GM12878 (cell line): Measurements from ENCODE around the gene NAV2. TPM values are rescaled to one million over a fixed set of nuclear protein-coding genes. Genes with fewer than 3 reads are reported as not detected.

Experiments used
- ATAC-seq: fragments of 200-7000 bp; cut with Tn5 transposase; 3 replicates; pipeline ENCODE4 v1.9.1; 2020; ENCODE audit warnings: mild to moderate bottlenecking, moderate library complexity
- BruUV-seq: library from RNA; stranded (reverse); fragments of 400-500 nt; replicated peaks from 2 replicates; lab custom pipeline; 2021; lab: Mats Ljungman, UMichigan
- CTCF ChIA-PET: fragments of 300-600 bp; sonication (Branson Sonifier 250); formaldehyde crosslinking; extraction: SDS; loops from one replicate; lab custom pipeline; 2021; ENCODE audit warnings: inconsistent platforms; lab: Yijun Ruan, JAX
- POLR2A ChIA-PET: fragments of 350-600 bp; formaldehyde crosslinking; extraction: SDS; loops from one replicate; lab custom pipeline; 2021; ENCODE audit warnings: inconsistent platforms; lab: Charles Lee
- RAD21 ChIA-PET: fragments of 300-600 bp; sonication (Branson Sonifier 250); formaldehyde crosslinking; loops from one replicate; lab custom pipeline; 2023; ENCODE audit warnings: antibody characterized with exemption; ENCODE audit not compliant: unreplicated experiment; lab: Charles Lee
- SMC1A ChIA-PET: fragments of 300-600 bp; sonication (Branson Sonifier 250); formaldehyde crosslinking; loops from one replicate; lab custom pipeline; 2023; ENCODE audit not compliant: unreplicated experiment, uncharacterized antibody; lab: Charles Lee
- DNase-seq: peaks from one replicate; pipeline ENCODE4 v3.0.0-alpha.2; 2011; ENCODE audit warnings: low read depth, low spot score
- FAIRE-seq: peaks from 3 replicates; lab custom pipeline; 2011; peaks lifted over from hg19 to GRCh38; lab: Jason Lieb, UNC
- H2AFZ ChIP-seq: 2 replicates; pipeline ENCODE4 v1.6.0; 2011; ENCODE audit warnings: low read depth, low read length, control low read depth; ENCODE audit not compliant: control insufficient read depth
- H3K27ac ChIP-seq: 2 replicates; pipeline ENCODE4 v1.5.1; 2011; ENCODE audit warnings: control low read depth; ENCODE audit not compliant: control insufficient read depth, insufficient read depth
- H3K27me3 ChIP-seq, 2 experiments: replicated peaks in 1 of 2; 2 replicates each; pipeline versions ENCODE4 v1.6.0 to v1.6.1; 2011; ENCODE audit warnings: low read length in 1 of 2; ENCODE audit not compliant: control insufficient read depth in 2 of 2, insufficient read depth in 2 of 2
- H3K36me3 ChIP-seq, 2 experiments: 2 replicates each; pipeline ENCODE4 v1.5.1; 2011; ENCODE audit warnings: low read length in 1 of 2; ENCODE audit not compliant: control insufficient read depth in 2 of 2, insufficient read depth in 2 of 2
- H3K4me1 ChIP-seq: 2 replicates; pipeline ENCODE4 v1.6.1; 2011; ENCODE audit warnings: mild to moderate bottlenecking, low read length, moderate library complexity, mixed read lengths; ENCODE audit not compliant: control insufficient read depth, insufficient read depth
- H3K4me2 ChIP-seq: 2 replicates; pipeline ENCODE4 v1.6.0; 2011; ENCODE audit warnings: control low read depth; ENCODE audit not compliant: control insufficient read depth, insufficient read depth
- H3K4me3 ChIP-seq: fragments of 200-600 bp; sonication (generic); 2 replicates; pipeline ENCODE4 v1.5.1; 2016
- H3K79me2 ChIP-seq: 2 replicates; pipeline ENCODE4 v1.6.0; 2011; ENCODE audit warnings: low read length; ENCODE audit not compliant: control insufficient read depth, insufficient read depth
- H3K9ac ChIP-seq: 2 replicates; pipeline ENCODE4 v1.8.0; 2011; ENCODE audit warnings: low read length, control low read depth, mixed read lengths; ENCODE audit not compliant: control insufficient read depth, insufficient read depth
- H3K9me3 ChIP-seq: replicated peaks from 3 replicates; pipeline ENCODE4 v1.5.1; 2011; ENCODE audit warnings: mild to moderate bottlenecking, low read length; ENCODE audit not compliant: control insufficient read depth, insufficient read depth
- H4K20me1 ChIP-seq: 2 replicates; pipeline ENCODE4 v1.6.0; 2011; ENCODE audit not compliant: control insufficient read depth, insufficient read depth
- CBFB ChIP-seq: IDR thresholded peaks from 2 replicates; pipeline ENCODE4 v1.6.1; 2016; ENCODE audit warnings: antibody characterized with exemption, low read depth
- CBX3 ChIP-seq: fragments of 200-600 bp; sonication (generic); IDR thresholded peaks from 2 replicates; pipeline ENCODE4 v1.6.1; 2016; ENCODE audit warnings: low read depth, borderline replicate concordance
- CHD2 ChIP-seq: IDR thresholded peaks from 2 replicates; pipeline ENCODE4 v1.6.1; 2011; ENCODE audit warnings: low read depth, low read length, improper control_type of control experiment, borderline replicate concordance
- CHD4 ChIP-seq: fragments of 200-600 bp; sonication (generic); IDR thresholded peaks from 2 replicates; pipeline ENCODE4 v1.6.1; 2016; ENCODE audit warnings: mild to moderate bottlenecking
- EGR1 ChIP-seq, 2 experiments: IDR thresholded peaks; 1 replicate in 1 of 2; 2 replicates in 1 of 2; pipeline ENCODE4 v1.6.1; 2011 to 2012; ENCODE audit warnings: low read depth in 2 of 2, low read length in 2 of 2, borderline replicate concordance in 1 of 2, mild to moderate bottlenecking in 1 of 2, moderate library complexity in 1 of 2
- EZH2 ChIP-seq: IDR thresholded peaks from 2 replicates; pipeline ENCODE4 v1.6.1; 2012; ENCODE audit warnings: low read depth, mild to moderate bottlenecking, control low read depth, inconsistent platforms, low read length, borderline replicate concordance; ENCODE audit not compliant: control insufficient read depth
- GATAD2B ChIP-seq: fragments of 450-650 bp; conservative IDR thresholded peaks from 2 replicates; pipeline ENCODE4 v1.6.1; 2017; ENCODE audit warnings: low read depth, mild to moderate bottlenecking, moderate library complexity
- HDAC6 ChIP-seq: fragments of 200-600 bp; sonication (generic); IDR thresholded peaks from one replicate; pipeline ENCODE4 v1.8.0; 2017; ENCODE audit warnings: antibody characterized with exemption; ENCODE audit not compliant: unreplicated experiment
- KAT2A ChIP-seq: conservative IDR thresholded peaks from 2 replicates; pipeline ENCODE4 v1.6.1; 2011; ENCODE audit warnings: low read depth, low read length; ENCODE audit not compliant: control insufficient read depth
- NFIC ChIP-seq: IDR thresholded peaks from 2 replicates; pipeline ENCODE4 v1.6.1; 2012; ENCODE audit warnings: low read depth, mild to moderate bottlenecking, inconsistent platforms, low read length, moderate library complexity
- NFYA ChIP-seq: IDR thresholded peaks from 2 replicates; pipeline ENCODE4 v1.6.1; 2011; ENCODE audit warnings: low read depth, mild to moderate bottlenecking, low read length, improper control_type of control experiment, borderline replicate concordance
- PAX5 ChIP-seq: IDR thresholded peaks from 2 replicates; pipeline ENCODE4 v1.6.1; 2011; ENCODE audit warnings: low read depth, low read length, borderline replicate concordance
- RAD51 ChIP-seq: fragments of 450-650 bp; IDR thresholded peaks from 2 replicates; pipeline ENCODE4 v1.6.1; 2016; ENCODE audit warnings: moderate library complexity, mild to moderate bottlenecking, inconsistent platforms
- SMAD1 ChIP-seq: fragments of 450-650 bp; IDR thresholded peaks from 2 replicates; pipeline ENCODE4 v1.6.1; 2018; ENCODE audit warnings: mild to moderate bottlenecking, low read depth; ENCODE audit not compliant: partially characterized antibody
- SMARCA5 ChIP-seq: fragments of 450-650 bp; IDR thresholded peaks from 2 replicates; pipeline ENCODE4 v1.6.1; 2017; ENCODE audit warnings: mild to moderate bottlenecking
- ZNF207 ChIP-seq: fragments of 450-650 bp; IDR thresholded peaks from 2 replicates; pipeline ENCODE4 v1.6.1; 2014; ENCODE audit warnings: antibody characterized with exemption, mild to moderate bottlenecking, borderline replicate concordance
- WGBS: methylation state at CpG from one replicate; pipeline ENCODE4 v1.1.6; 2016; ENCODE audit warnings: low lambda C conversion rate; ENCODE audit not compliant: insufficient replicate concordance, insufficient coverage; ENCODE audit errors: missing lambda C conversion rate; 5-methylcytosine and 5-hydroxymethylcytosine counted together
- in situ Hi-C: fragments of 300-500 bp; cut with MboI; formaldehyde crosslinking; loops from 9 replicates; pipeline ENCODE4 v1.14.3; 2018; ENCODE audit warnings: mixed read lengths
- intact Hi-C: fragments of 100-400 bp; cut with micrococcal nuclease; formaldehyde crosslinking; loops from one replicate; pipeline ENCODE4 v1.14.2; 2022; ENCODE audit not compliant: unreplicated experiment
- polyA plus RNA-seq, 11 experiments: library from polyadenylated mRNA; depleted of rRNA in 4 of 11; unstranded in 6 of 11; stranded (reverse) in 5 of 11; fragments of >200 nt; fragmentation: Nextera tagmentation in 4 of 11; fragmentation: Illumina TruSeq in 1 of 11; extraction: Ambion mirVana in 4 of 11; extraction: Trizol in 1 of 11; gene quantifications; 1 replicate in 1 of 11; 2 replicates in 10 of 11; pipeline versions ENCODE4 v1.2.1 to v1.2.3, GENCODE V29; 2011 to 2016; ENCODE audit warnings: inconsistent platforms in 2 of 11, missing spikeins in 2 of 11, low read depth in 1 of 11
- total RNA-seq, 4 experiments: library from RNA; depleted of rRNA in 3 of 4; stranded (reverse); fragments of >200 nt in 3 of 4; fragmentation: Illumina TruSeq in 1 of 4; extraction: Trizol in 1 of 4; gene quantifications; 2 replicates each; pipeline versions ENCODE4 v1.2.1 to v1.2.3, GENCODE V29; 2013 to 2021
- TF ChIP-seq, protein P1 (sequence below): fragments of 450-650 bp; IDR thresholded peaks from 2 replicates; pipeline ENCODE4 v1.6.1; 2018; ENCODE audit warnings: mild to moderate bottlenecking, low read depth, moderate library complexity; ENCODE audit not compliant: partially characterized antibody
- TF ChIP-seq, protein P2 (sequence below): fragments of 450-650 bp; IDR thresholded peaks from 2 replicates; pipeline ENCODE4 v1.6.1; 2014; ENCODE audit warnings: mild to moderate bottlenecking
- TF ChIP-seq, protein P3 (sequence below): fragments of 450-650 bp; IDR thresholded peaks from 2 replicates; pipeline ENCODE4 v1.6.1; 2017; ENCODE audit warnings: antibody characterized with exemption, mild to moderate bottlenecking, moderate library complexity

NAV2 gene
- total and polyA plus RNA-seq, 10 of the 15 experiments (the other 5 are each of a cell fraction or from before 2014, with no cell fraction given): 0.35 to 6.1 (median 1.1) TPM

DNA sequence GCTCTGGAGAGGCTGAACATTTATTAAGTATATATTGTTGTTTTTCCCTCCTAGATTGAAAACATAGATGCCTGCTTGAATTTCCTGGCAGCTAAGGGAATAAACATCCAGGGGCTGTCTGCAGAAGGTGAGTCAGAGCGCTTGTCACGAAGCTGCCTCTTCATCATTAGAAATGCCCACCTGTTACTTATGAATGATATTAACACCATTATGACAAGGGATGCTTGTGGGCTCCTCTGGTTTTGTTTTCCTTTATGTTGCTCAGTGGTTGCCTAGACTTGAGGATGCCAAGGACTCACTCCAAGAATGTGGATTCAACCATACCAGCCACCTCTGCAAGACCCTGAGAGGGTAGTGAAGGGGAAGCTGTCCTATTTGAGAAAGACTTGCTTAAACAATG is 156.2 kb downstream of the NAV2 start (continued):
- TF ChIP-seq ZNF207 (no peak), CHD2 (no peak), NFYA (no peak), PAX5 (no peak), NFIC (no peak), CHD4 (no peak), CBFB (no peak), KAT2A (no peak), CBX3 (no peak)

DNA sequence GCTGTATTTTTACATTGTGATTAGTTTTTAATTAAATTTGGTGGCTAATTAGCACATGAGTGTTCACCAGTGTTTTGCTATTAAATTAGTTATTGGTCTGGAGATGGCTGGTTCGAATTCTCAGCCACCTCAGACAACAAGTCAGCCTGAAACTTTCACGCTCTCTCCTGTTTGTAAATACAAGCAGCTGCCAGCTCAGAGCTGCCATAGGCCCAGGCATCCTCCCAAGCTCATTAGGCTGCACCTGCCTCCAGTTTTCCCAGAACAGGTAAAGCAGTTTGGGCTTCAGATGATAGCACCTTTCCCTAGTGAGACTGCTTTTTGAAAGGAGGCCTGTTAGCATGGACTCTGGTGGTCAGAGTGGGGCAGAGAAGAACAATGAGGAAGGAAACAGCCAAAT is 156.8 kb downstream of the NAV2 start:
- ATAC-seq (no peak), DNase-seq (no peak), FAIRE-seq (no peak)
- WGBS: 50% methylated on average over 2 of the region's 2 CpGs
- intact Hi-C loops (no loop called here), in situ Hi-C loops (no loop called here)
- POLR2A ChIA-PET: no interaction called here
- RAD21 ChIA-PET: no interaction called here
- no TSS peak for BruUV-seq
- no peak overlapping the region for H3K4me3 ChIP-seq
- no peaks in the 10 kb centered on the region for H3K79me2 ChIP-seq
- CTCF ChIA-PET: no interaction called here
- no peak overlapping the region for H3K9ac ChIP-seq
- no peaks in the 10 kb centered on the region for H3K36me3 ChIP-seq
- no peaks in the 10 kb centered on the region for H4K20me1 ChIP-seq
- H3K4me2 ChIP-seq: no peak overlapping the region
- SMC1A ChIA-PET: no interaction called here
- H3K9me3 ChIP-seq: no peaks in the 10 kb centered on the region
- no peaks in the 10 kb centered on the region for H3K27me3 ChIP-seq
- H2AFZ ChIP-seq: no peak overlapping the region
- H3K27ac ChIP-seq: no peak overlapping the region
- no peaks in the 10 kb centered on the region for H3K4me1 ChIP-seq
- TF ChIP-seq GATAD2B: no peak
- TF ChIP-seq HDAC6: no peak
- no peak for TF ChIP-seq EGR1 (IDR thresholded peaks at IDR 0.05; ENCODE audit: borderline replicate concordance in 1 of 2, low read depth in 2 of 2, low read length in 2 of 2)
- TF ChIP-seq SMARCA5: no peak
- TF ChIP-seq EZH2: no peak
- TF ChIP-seq, protein P1, sequence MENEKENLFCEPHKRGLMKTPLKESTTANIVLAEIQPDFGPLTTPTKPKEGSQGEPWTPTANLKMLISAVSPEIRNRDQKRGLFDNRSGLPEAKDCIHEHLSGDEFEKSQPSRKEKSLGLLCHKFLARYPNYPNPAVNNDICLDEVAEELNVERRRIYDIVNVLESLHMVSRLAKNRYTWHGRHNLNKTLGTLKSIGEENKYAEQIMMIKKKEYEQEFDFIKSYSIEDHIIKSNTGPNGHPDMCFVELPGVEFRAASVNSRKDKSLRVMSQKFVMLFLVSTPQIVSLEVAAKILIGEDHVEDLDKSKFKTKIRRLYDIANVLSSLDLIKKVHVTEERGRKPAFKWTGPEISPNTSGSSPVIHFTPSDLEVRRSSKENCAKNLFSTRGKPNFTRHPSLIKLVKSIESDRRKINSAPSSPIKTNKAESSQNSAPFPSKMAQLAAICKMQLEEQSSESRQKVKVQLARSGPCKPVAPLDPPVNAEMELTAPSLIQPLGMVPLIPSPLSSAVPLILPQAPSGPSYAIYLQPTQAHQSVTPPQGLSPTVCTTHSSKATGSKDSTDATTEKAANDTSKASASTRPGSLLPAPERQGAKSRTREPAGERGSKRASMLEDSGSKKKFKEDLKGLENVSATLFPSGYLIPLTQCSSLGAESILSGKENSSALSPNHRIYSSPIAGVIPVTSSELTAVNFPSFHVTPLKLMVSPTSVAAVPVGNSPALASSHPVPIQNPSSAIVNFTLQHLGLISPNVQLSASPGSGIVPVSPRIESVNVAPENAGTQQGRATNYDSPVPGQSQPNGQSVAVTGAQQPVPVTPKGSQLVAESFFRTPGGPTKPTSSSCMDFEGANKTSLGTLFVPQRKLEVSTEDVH: no peak
- TF ChIP-seq SMAD1: no peak
- TF ChIP-seq CHD4: no peak
- TF ChIP-seq, protein P2, sequence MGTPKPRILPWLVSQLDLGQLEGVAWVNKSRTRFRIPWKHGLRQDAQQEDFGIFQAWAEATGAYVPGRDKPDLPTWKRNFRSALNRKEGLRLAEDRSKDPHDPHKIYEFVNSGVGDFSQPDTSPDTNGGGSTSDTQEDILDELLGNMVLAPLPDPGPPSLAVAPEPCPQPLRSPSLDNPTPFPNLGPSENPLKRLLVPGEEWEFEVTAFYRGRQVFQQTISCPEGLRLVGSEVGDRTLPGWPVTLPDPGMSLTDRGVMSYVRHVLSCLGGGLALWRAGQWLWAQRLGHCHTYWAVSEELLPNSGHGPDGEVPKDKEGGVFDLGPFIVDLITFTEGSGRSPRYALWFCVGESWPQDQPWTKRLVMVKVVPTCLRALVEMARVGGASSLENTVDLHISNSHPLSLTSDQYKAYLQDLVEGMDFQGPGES: no peak
- TF ChIP-seq, protein P3, sequence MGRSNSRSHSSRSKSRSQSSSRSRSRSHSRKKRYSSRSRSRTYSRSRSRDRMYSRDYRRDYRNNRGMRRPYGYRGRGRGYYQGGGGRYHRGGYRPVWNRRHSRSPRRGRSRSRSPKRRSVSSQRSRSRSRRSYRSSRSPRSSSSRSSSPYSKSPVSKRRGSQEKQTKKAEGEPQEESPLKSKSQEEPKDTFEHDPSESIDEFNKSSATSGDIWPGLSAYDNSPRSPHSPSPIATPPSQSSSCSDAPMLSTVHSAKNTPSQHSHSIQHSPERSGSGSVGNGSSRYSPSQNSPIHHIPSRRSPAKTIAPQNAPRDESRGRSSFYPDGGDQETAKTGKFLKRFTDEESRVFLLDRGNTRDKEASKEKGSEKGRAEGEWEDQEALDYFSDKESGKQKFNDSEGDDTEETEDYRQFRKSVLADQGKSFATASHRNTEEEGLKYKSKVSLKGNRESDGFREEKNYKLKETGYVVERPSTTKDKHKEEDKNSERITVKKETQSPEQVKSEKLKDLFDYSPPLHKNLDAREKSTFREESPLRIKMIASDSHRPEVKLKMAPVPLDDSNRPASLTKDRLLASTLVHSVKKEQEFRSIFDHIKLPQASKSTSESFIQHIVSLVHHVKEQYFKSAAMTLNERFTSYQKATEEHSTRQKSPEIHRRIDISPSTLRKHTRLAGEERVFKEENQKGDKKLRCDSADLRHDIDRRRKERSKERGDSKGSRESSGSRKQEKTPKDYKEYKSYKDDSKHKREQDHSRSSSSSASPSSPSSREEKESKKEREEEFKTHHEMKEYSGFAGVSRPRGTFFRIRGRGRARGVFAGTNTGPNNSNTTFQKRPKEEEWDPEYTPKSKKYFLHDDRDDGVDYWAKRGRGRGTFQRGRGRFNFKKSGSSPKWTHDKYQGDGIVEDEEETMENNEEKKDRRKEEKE: no peak
- TF ChIP-seq RAD51: no peak
